ENCODE measurements around the gene ZNF366. TPM values are rescaled to one million over a fixed set of nuclear protein-coding genes. Genes with fewer than 3 reads are reported as not detected.
A peak's percentile ranks its signal among the peaks of the same experiment; 100 is the strongest.

The ZNF366 gene
- total and polyA plus RNA-seq, 2 experiments from 2014 or later = not detected

DNA sequence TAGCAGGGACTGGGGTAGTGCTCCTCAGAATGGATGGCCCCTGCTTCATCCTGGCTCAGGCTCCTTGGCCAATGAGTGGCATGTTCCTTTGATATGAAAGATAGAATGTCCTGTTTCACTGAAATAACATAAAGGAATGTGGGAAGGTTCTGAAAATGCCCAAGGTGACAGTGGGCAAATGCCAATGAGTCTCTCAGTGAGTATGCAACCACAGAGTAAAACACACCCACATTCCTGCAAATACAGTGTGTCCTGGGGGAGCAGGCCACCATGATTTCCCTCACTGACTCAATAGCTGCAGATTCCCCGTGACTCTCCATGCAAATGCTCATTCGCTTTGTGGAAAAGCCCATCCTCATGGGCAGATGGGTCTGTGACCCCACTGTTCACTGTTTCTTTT, 36.4 kb downstream of the ZNF366 start:
- Histone ChIP-seq H3K27me3 (no peaks in the 10 kb centered on the region), H3K27ac (no peak overlapping the region), H3K4me3 (no peak overlapping the region), H3K36me3 (no peaks in the 10 kb centered on the region), H3K9me3 (ENCODE audit: low read depth) (no peaks in the 10 kb centered on the region), H3K4me1 (ENCODE audit: low read depth) (no peaks in the 10 kb centered on the region)
- TF ChIP-seq, protein P1, sequence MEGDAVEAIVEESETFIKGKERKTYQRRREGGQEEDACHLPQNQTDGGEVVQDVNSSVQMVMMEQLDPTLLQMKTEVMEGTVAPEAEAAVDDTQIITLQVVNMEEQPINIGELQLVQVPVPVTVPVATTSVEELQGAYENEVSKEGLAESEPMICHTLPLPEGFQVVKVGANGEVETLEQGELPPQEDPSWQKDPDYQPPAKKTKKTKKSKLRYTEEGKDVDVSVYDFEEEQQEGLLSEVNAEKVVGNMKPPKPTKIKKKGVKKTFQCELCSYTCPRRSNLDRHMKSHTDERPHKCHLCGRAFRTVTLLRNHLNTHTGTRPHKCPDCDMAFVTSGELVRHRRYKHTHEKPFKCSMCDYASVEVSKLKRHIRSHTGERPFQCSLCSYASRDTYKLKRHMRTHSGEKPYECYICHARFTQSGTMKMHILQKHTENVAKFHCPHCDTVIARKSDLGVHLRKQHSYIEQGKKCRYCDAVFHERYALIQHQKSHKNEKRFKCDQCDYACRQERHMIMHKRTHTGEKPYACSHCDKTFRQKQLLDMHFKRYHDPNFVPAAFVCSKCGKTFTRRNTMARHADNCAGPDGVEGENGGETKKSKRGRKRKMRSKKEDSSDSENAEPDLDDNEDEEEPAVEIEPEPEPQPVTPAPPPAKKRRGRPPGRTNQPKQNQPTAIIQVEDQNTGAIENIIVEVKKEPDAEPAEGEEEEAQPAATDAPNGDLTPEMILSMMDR (IDR thresholded peaks at IDR 0.05; ENCODE audit: low read depth, low read length) = no peak
- peak in 1 of 2 donors; percentile 26 for DNase-seq (ENCODE audit: low read depth in 1 of 2, low spot score in 1 of 2)

DNA sequence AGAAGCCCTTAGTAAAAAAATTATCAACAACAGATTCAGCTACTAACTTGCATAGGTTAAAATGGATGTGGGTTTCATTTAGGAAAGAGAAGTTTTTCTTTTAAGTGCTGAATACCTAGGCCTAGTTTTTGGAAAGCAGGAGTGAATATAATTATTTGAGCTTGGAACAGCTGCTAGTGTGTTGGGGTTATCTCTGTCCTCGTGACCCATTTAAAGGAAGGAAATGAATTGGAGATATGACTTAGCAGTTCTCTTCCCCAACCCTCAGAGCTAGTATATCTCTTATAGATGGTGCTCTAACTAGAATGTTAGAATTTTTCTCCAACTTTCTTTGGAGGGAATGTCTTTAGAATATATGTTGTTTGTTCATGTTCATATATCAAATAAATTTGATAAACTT, 38.6 kb downstream of the ZNF366 start:
- Histone ChIP-seq H3K4me1 (ENCODE audit: low read depth) (peaks cover 8% of the 10 kb centered on the region), H3K27me3 (no peaks in the 10 kb centered on the region), H3K36me3 (no peaks in the 10 kb centered on the region), H3K4me3 (no peak overlapping the region), H3K27ac (no peak overlapping the region), H3K9me3 (ENCODE audit: low read depth) (no peaks in the 10 kb centered on the region)
- peak in 1 of 2 donors; percentile 50 for DNase-seq (ENCODE audit: low read depth in 1 of 2, low spot score in 1 of 2)
- TF ChIP-seq, protein P1 (IDR thresholded peaks at IDR 0.05; ENCODE audit: low read depth, low read length) = no peak

DNA sequence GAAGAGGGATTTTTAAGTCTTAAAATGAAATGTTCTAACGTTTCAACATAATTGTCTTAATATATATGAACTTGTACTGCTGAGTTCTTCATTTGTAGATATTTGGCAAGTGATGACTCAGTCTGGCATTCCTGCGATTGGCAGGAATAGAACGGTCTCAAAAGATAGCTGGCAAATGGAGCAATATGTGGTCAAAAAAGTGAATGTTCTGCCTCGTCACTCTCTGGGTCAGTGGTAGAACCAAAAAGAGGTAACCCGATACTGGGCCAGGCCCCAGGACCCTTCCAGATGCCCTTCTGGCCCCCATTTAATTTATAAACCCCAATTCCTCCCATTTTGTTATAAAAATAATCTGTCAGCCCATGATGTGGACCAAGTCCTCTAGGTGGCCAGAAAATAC, 39.2 kb downstream of the ZNF366 start:
- Histone ChIP-seq H3K4me3 (no peak overlapping the region), H3K27ac (no peak overlapping the region), H3K9me3 (ENCODE audit: low read depth) (no peaks in the 10 kb centered on the region), H3K36me3 (no peaks in the 10 kb centered on the region), H3K27me3 (no peaks in the 10 kb centered on the region), H3K4me1 (ENCODE audit: low read depth) (peaks cover 8% of the 10 kb centered on the region)
- peak in 1 of 2 donors; percentile 93 for DNase-seq (ENCODE audit: low read depth in 1 of 2, low spot score in 1 of 2)
- TF ChIP-seq, protein P1 (IDR thresholded peaks at IDR 0.05; ENCODE audit: low read depth, low read length) = no peak

DNA sequence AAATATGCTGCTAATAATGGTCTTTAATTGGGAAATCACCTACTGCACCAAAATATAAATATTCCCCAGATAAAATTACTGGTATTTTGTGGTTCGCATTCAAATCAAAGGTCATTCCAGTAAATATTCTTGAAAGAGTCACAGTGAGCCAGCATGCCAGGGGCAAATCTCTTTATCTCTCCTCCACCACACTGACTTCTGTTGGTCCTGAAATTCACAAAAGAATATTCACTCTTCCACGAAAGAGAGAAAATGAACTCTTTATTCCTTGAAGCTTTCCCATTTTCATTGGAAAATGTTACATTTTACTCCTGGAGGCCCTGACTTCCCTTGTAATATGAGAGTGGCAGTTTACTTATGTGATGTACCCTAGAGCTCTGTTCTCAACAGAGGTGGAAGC, 39.7 kb downstream of the ZNF366 start:
- no peaks in the 10 kb centered on the region for H3K9me3 ChIP-seq (ENCODE audit: low read depth)
- no peaks in the 10 kb centered on the region for H3K27me3 ChIP-seq
- TF ChIP-seq, protein P1 (IDR thresholded peaks at IDR 0.05; ENCODE audit: low read depth, low read length) = no peak
- H3K27ac ChIP-seq = no peak overlapping the region
- H3K4me1 ChIP-seq (ENCODE audit: low read depth) = peaks cover 8% of the 10 kb centered on the region
- peak in 1 of 2 donors; percentile 53 for DNase-seq (ENCODE audit: low read depth in 1 of 2, low spot score in 1 of 2)
- H3K36me3 ChIP-seq = no peaks in the 10 kb centered on the region
- no peak overlapping the region for H3K4me3 ChIP-seq

DNA sequence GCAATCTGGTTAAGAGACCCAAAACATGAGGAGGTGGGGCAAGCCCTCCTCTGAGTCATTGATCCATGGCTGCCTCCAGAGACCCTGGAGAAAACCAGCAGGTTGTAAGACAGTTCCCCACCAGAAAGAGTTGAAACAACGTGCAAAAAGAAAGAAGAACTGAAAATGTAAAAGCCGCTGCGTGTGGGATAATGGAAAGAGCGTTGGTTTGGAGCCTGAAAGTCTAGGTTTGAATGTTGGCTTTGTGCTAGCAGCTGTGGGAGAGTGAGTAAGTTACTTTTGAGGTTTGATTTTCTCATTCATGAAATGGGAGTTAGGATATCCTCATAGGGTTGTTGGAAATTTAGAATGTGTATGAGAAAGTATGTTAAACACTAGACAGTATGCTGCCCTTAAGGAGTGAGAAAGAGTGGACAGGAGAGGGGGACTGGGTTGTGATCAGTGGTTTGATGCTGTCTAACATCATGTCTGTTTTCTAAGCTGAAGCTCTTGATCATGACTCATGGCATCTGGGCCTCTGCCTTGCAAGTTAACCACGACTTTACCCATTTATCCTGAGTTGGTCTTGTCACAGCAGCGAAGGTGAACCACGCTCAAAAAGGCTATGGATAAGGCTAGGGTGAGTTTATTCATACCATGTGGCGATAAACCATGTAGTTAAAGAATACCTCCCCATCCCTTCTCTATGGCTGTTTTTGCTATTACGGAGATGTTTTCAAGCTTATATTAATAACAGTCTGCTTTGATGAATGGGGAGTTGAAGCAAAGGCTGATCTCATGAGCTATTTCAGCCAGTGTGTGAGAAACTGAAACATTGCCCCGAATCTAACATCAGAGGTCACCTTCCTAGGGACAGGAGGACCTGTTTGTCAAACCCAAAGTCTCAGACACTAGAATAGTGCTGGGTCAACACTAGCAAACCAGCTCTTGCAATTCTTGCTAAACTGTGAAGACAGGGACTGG, 41.3 kb downstream of the ZNF366 start:
- Histone ChIP-seq H3K27me3 (no peaks in the 10 kb centered on the region), H3K9me3 (ENCODE audit: low read depth) (no peaks in the 10 kb centered on the region), H3K36me3 (no peaks in the 10 kb centered on the region), H3K27ac (no peak overlapping the region), H3K4me3 (no peak overlapping the region), H3K4me1 (ENCODE audit: low read depth) (peaks cover 8% of the 10 kb centered on the region)
- TF ChIP-seq, protein P1 (IDR thresholded peaks at IDR 0.05; ENCODE audit: low read depth, low read length) = no peak
- peak in 1 of 2 donors; percentile 32 for DNase-seq (ENCODE audit: low read depth in 1 of 2, low spot score in 1 of 2)
